K562 (cell line): ENCODE data around the gene MYH6. TPM values are rescaled to one million over a fixed set of nuclear protein-coding genes. Genes with fewer than 3 reads are reported as not detected.

Source experiments
- ATAC-seq: fragments of 200-7000 bp; cut with Tn5 transposase; 3 replicates; pipeline ENCODE4 v1.9.1; 2020; ENCODE audit warnings: moderate library complexity
- BruUV-seq: library from RNA; stranded (reverse); fragments of 400-500 nt; replicated peaks from 2 replicates; lab custom pipeline; 2021; lab: Mats Ljungman, UMichigan
- CTCF ChIA-PET: fragments of 300-600 bp; formaldehyde crosslinking; extraction: SDS; loops from one replicate; lab custom pipeline; 2021; ENCODE audit warnings: low intra/inter-chr PET ratio; lab: Yijun Ruan, JAX
- POLR2A ChIA-PET: fragments of 300-600, 350-650 bp; sonication (Branson Sonifier 250); formaldehyde crosslinking; extraction: SDS; loops from one replicate; lab custom pipeline; 2021; ENCODE audit warnings: antibody characterized with exemption, inconsistent platforms; lab: Yijun Ruan, JAX
- DNase-seq, 4 experiments: peaks; one replicate each; pipeline versions ENCODE4 v3.0.0 to v3.0.0-alpha.2; 2011 to 2018; ENCODE audit warnings: low spot score in 3 of 4, mixed read lengths in 3 of 4; ENCODE audit errors: extremely low read depth in 1 of 4
- FAIRE-seq: peaks from 2 replicates; lab custom pipeline; 2011; peaks lifted over from hg19 to GRCh38; lab: Jason Lieb, UNC
- H2AFZ ChIP-seq: 2 replicates; pipeline ENCODE4 v1.6.0; 2011; ENCODE audit warnings: low read depth, low read length, control low read depth, inconsistent platforms
- H3K27ac ChIP-seq: fragments of 200-600 bp; 3 replicates; pipeline ENCODE4 v1.8.0; 2011; ENCODE audit warnings: low read depth, mild to moderate bottlenecking, control low read depth, inconsistent platforms, low read length, moderate library complexity, mixed read lengths; ENCODE audit errors: extremely low read depth
- H3K27me3 ChIP-seq, 2 experiments: fragments of 300-600 bp in 1 of 2; 2 replicates in 1 of 2; 3 replicates in 1 of 2; pipeline versions ENCODE4 v1.6.0 to v1.8.0; 2011; ENCODE audit warnings: inconsistent platforms in 2 of 2, low read length in 2 of 2, mild to moderate bottlenecking in 1 of 2, mixed read lengths in 1 of 2, moderate library complexity in 1 of 2; ENCODE audit not compliant: control insufficient read depth in 2 of 2, insufficient read depth in 2 of 2
- H3K36me3 ChIP-seq: fragments of 300-600 bp; 3 replicates; pipeline ENCODE4 v1.8.0; 2011; ENCODE audit warnings: mild to moderate bottlenecking, low read length, inconsistent platforms; ENCODE audit not compliant: control insufficient read depth, insufficient read depth
- H3K4me1 ChIP-seq, 2 experiments: fragments of 200-600 bp in 1 of 2; replicated peaks in 1 of 2; 2 replicates in 1 of 2; 3 replicates in 1 of 2; pipeline versions ENCODE4 v1.5.1 to v1.8.0; 2011; ENCODE audit warnings: inconsistent platforms in 2 of 2, low read length in 2 of 2, mild to moderate bottlenecking in 1 of 2, mixed read lengths in 1 of 2, moderate library complexity in 1 of 2; ENCODE audit not compliant: control insufficient read depth in 2 of 2, insufficient read depth in 2 of 2
- H3K4me2 ChIP-seq: 2 replicates; pipeline ENCODE4 v1.6.1; 2011; ENCODE audit warnings: low read length, control low read depth, inconsistent platforms, mixed read lengths; ENCODE audit not compliant: insufficient read depth
- H3K4me3 ChIP-seq: fragments of 200-600 bp; sonication (generic), shearing (Covaris generic); 2 replicates; pipeline ENCODE4 v1.5.1; 2016; ENCODE audit warnings: control low read depth, inconsistent platforms
- H3K79me2 ChIP-seq: fragments of 200-600 bp; 3 replicates; pipeline ENCODE4 v1.8.0; 2011; ENCODE audit warnings: low read length, inconsistent platforms; ENCODE audit not compliant: control insufficient read depth, insufficient read depth
- H3K9ac ChIP-seq, 2 experiments: 2 replicates each; pipeline versions ENCODE4 v1.6.0 to v1.6.1; 2011; ENCODE audit warnings: low read depth in 2 of 2, low read length in 2 of 2, control low read depth in 1 of 2, inconsistent platforms in 1 of 2, mild to moderate bottlenecking in 1 of 2, mixed read lengths in 1 of 2; ENCODE audit not compliant: insufficient read depth in 1 of 2
- H3K9me1 ChIP-seq: one replicate; pipeline ENCODE4 v1.6.0; 2011; ENCODE audit warnings: inconsistent platforms, mild to moderate bottlenecking, low read length, moderate library complexity; ENCODE audit not compliant: control insufficient read depth, insufficient read depth
- H3K9me3 ChIP-seq: replicated peaks from 2 replicates; pipeline ENCODE4 v1.5.1; 2011; ENCODE audit warnings: low read depth, low read length, inconsistent platforms; ENCODE audit not compliant: control insufficient read depth, insufficient read depth
- H4K20me1 ChIP-seq: replicated peaks from 2 replicates; pipeline ENCODE4 v1.6.1; 2011; ENCODE audit warnings: low read length, inconsistent platforms, mixed read lengths; ENCODE audit not compliant: control insufficient read depth, insufficient read depth
- BHLHE40 ChIP-seq: IDR thresholded peaks from 2 replicates; pipeline ENCODE4 v1.6.1; 2011; ENCODE audit warnings: low read length, improper control_type of control experiment
- ELF4 ChIP-seq: fragments of 450-650 bp; formaldehyde crosslinking; IDR thresholded peaks from 2 replicates; pipeline ENCODE4 v1.4.0; 2022; ENCODE audit warnings: missing genetic modification characterization
- FOXP1 ChIP-seq: sonication (generic); formaldehyde crosslinking; IDR thresholded peaks from 2 replicates; pipeline ENCODE4 v1.8.0; 2022; ENCODE audit warnings: mild to moderate bottlenecking, missing genetic modification reagents
- SRSF1 ChIP-seq: fragments of 200-400 bp; formaldehyde crosslinking; IDR thresholded peaks from 2 replicates; pipeline ENCODE4 v1.6.1; 2017; ENCODE audit warnings: mild to moderate bottlenecking, low read depth, low read length, moderate library complexity
- TARDBP ChIP-seq: fragments of 450-650 bp; IDR thresholded peaks from 2 replicates; pipeline ENCODE4 v1.6.1; 2016
- WGBS: fragments of 100-300 bp; shearing (Covaris generic); methylation state at CpG from one replicate; pipeline ENCODE4 v1.1.6; 2016; ENCODE audit warnings: low coverage, mixed read lengths; ENCODE audit not compliant: insufficient coverage; ENCODE audit errors: missing lambda C conversion rate; 5-methylcytosine and 5-hydroxymethylcytosine counted together
- in situ Hi-C: fragments of 300-500 bp; cut with MboI; formaldehyde crosslinking; loops from 4 replicates; pipeline ENCODE4 v1.15.0; 2018; ENCODE audit warnings: inconsistent platforms, mixed read lengths
- intact Hi-C: fragments of 100-400 bp; cut with micrococcal nuclease; formaldehyde crosslinking; loops from 2 replicates; pipeline ENCODE4 v1.14.2; 2022
- polyA plus RNA-seq, 8 experiments: library from polyadenylated mRNA; depleted of rRNA in 4 of 8; stranded (reverse) in 5 of 8; unstranded in 3 of 8; fragments of >200 nt; fragmentation: Nextera tagmentation in 2 of 8; fragmentation: Illumina TruSeq in 1 of 8; extraction: Ambion mirVana in 2 of 8; extraction: Trizol in 1 of 8; gene quantifications; 2 replicates each; pipeline versions ENCODE4 v1.2.1 to v1.2.3, GENCODE V29; 2011 to 2014; ENCODE audit warnings: inconsistent platforms in 1 of 8, missing spikeins in 1 of 8
- total RNA-seq, 7 experiments: library from RNA; depleted of rRNA in 6 of 7; stranded (reverse); fragments of >200 nt in 6 of 7; fragmentation: Illumina TruSeq in 2 of 7; extraction: Trizol in 2 of 7; gene quantifications; 2 replicates each; pipeline versions ENCODE4 v1.2.1 to v1.2.3, GENCODE V29; 2011 to 2021; ENCODE audit warnings: low replicate concordance in 1 of 7
- TF ChIP-seq, protein P1 (sequence below): sonication (generic); formaldehyde crosslinking; IDR thresholded peaks from 2 replicates; pipeline ENCODE4 v1.8.1; 2023; ENCODE audit warnings: mild to moderate bottlenecking, missing genetic modification reagents
- TF ChIP-seq, protein P2 (sequence below), 3 experiments: IDR thresholded peaks in 2 of 3; conservative IDR thresholded peaks in 1 of 3; 2 replicates each; pipeline ENCODE4 v1.5.1; 2011 to 2012; ENCODE audit warnings: low read length in 3 of 3, mild to moderate bottlenecking in 3 of 3, control low read depth in 2 of 3, improper control_type of control experiment in 1 of 3, inconsistent platforms in 1 of 3, low read depth in 1 of 3, mixed read lengths in 1 of 3, moderate library complexity in 1 of 3; ENCODE audit not compliant: insufficient read depth in 2 of 3

MYH6 gene
- total and polyA plus RNA-seq, 9 of the 15 experiments (the other 6 are each of a cell fraction or from before 2014, with no cell fraction given): not detected

DNA sequence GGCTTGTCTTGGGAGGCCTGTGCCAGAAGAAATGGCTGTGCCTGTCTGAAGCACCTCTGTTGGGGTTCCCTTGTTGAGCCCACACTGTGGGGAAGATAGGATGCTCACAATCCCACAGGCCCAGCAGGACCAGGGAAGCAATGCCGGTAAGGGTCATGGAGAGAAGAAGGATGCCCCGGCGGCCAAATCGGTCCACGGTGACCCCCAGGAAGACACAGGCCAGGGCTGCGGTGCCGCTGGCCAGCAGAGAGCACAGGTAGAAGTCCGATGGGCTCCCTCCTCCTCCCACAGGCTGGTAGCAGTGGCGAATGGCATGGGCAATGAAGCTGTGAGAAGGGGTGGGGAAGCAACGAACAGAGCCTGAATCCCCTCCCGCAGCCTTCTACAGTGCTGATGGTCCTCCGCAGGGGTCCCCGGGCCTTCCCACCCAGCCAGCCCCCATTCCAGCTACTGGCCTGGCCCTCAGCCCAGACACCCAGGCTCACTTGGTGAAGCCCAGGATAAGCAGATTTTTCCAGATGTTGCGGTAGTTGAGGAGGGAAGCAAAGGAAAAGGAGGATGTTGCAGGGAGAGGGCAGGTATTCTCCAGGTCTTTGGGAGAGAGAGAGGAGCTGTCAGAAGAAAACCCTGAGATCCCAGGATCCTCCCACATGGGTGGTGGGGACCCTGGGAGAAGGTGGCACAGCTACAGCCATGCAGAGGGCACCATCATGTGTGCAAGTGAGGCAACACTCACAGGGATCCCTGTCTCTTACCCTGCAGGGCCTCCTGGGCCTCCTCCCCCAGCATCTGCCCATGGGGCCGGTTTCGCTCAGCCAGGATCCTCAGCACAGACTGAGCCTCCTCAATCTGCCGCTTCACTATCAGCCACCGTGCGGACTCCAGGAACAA lies 60.4 kb downstream of the MYH6 start:
- in situ Hi-C loops: no loop called here

DNA sequence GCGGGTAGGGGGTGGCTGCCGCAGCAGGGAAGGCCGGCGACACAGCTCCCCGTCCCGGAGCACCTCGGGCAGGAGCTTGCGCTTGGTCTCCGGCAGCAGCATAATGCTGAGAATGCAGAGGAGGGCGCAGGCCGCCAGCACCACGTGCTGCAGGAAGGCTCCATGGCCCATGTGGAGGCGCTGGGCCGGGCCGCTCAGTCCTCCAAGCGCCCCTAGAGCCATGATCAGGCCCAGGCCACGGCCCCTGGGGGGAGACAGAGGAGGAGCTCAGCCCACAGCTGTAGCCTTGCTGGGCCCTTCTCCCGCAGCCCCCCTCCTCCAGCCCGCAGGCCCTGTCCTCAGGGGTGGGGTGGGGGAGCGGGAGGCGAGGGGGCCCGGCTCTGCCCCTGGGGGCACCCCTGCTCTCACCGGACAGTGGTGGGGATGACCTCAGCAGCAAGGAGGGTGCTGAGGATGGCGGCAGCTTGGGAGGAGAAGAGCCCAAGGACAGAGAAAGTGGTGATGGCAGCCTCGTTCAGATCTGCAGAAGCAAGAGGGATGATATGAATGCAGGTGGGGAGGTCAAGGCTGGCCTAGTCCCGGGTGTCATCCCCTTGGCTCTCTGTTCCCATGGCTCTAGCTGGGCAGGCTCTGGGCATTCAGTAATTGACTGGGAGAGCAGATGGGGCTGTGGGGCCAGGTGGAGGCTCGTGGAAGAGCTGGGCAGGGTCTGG lies 61.2 kb downstream of the MYH6 start:
- Histone ChIP-seq H3K4me2 (no peak overlapping the region), H3K79me2 (no peaks in the 10 kb centered on the region), H2AFZ (peak overlapping the region; percentile 85), H3K9me3 (no peaks in the 10 kb centered on the region), H4K20me1 (no peaks in the 10 kb centered on the region), H3K9ac (peak overlapping the region in 1 of 2 experiments; percentile 74; a peak in 2 of 4 replicates), H3K9me1 (no peaks in the 10 kb centered on the region), H3K27me3 (peaks cover 3 to 11% of the 10 kb centered on the region in 2 experiments; a peak in 2 of 5 replicates), H3K4me3 (no peak overlapping the region), H3K27ac (no peak overlapping the region), H3K36me3 (no peaks in the 10 kb centered on the region), H3K4me1 (peaks cover 11 to 20% of the 10 kb centered on the region in 2 experiments; a peak in 4 of 5 replicates)
- ATAC-seq (peak; percentile 22), DNase-seq (no peak), FAIRE-seq (no peak)
- in situ Hi-C loops: no loop called here
- POLR2A ChIA-PET: interaction anchor here (0.6 to 1.6 kb wide), 4 partner anchors 20 to 70 kb away, joined by 3 to 11 read pairs (median 5); partner anchors contain the start of gene PABPN1
- TF ChIP-seq, protein P1, sequence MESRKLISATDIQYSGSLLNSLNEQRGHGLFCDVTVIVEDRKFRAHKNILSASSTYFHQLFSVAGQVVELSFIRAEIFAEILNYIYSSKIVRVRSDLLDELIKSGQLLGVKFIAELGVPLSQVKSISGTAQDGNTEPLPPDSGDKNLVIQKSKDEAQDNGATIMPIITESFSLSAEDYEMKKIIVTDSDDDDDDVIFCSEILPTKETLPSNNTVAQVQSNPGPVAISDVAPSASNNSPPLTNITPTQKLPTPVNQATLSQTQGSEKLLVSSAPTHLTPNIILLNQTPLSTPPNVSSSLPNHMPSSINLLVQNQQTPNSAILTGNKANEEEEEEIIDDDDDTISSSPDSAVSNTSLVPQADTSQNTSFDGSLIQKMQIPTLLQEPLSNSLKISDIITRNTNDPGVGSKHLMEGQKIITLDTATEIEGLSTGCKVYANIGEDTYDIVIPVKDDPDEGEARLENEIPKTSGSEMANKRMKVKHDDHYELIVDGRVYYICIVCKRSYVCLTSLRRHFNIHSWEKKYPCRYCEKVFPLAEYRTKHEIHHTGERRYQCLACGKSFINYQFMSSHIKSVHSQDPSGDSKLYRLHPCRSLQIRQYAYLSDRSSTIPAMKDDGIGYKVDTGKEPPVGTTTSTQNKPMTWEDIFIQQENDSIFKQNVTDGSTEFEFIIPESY (CRISPR knock-in tag): peak; percentile 91
- TF ChIP-seq, protein P2, sequence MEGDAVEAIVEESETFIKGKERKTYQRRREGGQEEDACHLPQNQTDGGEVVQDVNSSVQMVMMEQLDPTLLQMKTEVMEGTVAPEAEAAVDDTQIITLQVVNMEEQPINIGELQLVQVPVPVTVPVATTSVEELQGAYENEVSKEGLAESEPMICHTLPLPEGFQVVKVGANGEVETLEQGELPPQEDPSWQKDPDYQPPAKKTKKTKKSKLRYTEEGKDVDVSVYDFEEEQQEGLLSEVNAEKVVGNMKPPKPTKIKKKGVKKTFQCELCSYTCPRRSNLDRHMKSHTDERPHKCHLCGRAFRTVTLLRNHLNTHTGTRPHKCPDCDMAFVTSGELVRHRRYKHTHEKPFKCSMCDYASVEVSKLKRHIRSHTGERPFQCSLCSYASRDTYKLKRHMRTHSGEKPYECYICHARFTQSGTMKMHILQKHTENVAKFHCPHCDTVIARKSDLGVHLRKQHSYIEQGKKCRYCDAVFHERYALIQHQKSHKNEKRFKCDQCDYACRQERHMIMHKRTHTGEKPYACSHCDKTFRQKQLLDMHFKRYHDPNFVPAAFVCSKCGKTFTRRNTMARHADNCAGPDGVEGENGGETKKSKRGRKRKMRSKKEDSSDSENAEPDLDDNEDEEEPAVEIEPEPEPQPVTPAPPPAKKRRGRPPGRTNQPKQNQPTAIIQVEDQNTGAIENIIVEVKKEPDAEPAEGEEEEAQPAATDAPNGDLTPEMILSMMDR (IDR thresholded peaks at IDR 0.05 in 2 of 3, conservative IDR thresholded peaks at IDR 0.05 in 1 of 3; ENCODE audit: insufficient read depth in 2 of 3, low read depth in 1 of 3, low read length in 3 of 3): 0 out of 6 replicates have a peak, but pooled peaks of 1 of the 3 experiments have one; percentile 9
- no peak for TF ChIP-seq ELF4 (CRISPR knock-in tag)
- 54% methylated on average over 4 of the region's 27 CpGs for WGBS
- BruUV-seq: no TSS peak
- CTCF ChIA-PET: no interaction called here
- intact Hi-C loops: no loop called here

More for the DNA sequence above, 60.4 kb downstream of the MYH6 start:
- H3K27me3 ChIP-seq: peaks cover 3 to 19% of the 10 kb centered on the region in 2 experiments; a peak in 3 of 5 replicates
- no peak for FAIRE-seq
- no peak overlapping the region; a peak in 1 of 4 replicates for H3K9ac ChIP-seq
- TF ChIP-seq TARDBP (no peak), FOXP1 (CRISPR knock-in tag) (no peak), BHLHE40 (no peak), SRSF1 (no peak)
- no peak for DNase-seq
- H3K4me2 ChIP-seq: no peak overlapping the region
- H3K4me3 ChIP-seq: no peak overlapping the region
- no peaks in the 10 kb centered on the region for H3K79me2 ChIP-seq
- H3K4me1 ChIP-seq: peaks cover 11 to 28% of the 10 kb centered on the region in 2 experiments; a peak in 4 of 5 replicates
- ChIA-PET CTCF (no interaction called here), POLR2A (no interaction called here)
- H3K9me3 ChIP-seq: no peaks in the 10 kb centered on the region
- H4K20me1 ChIP-seq: no peaks in the 10 kb centered on the region
- H3K36me3 ChIP-seq: no peaks in the 10 kb centered on the region
- no peak overlapping the region for H3K27ac ChIP-seq
- no peaks in the 10 kb centered on the region for H3K9me1 ChIP-seq
- BruUV-seq: no TSS peak
- no peak for ATAC-seq
- H2AFZ ChIP-seq: no peak overlapping the region
- WGBS: 58% methylated on average over 12 of the region's 19 CpGs
- intact Hi-C loops: no loop called here
